Activated naive CD4-positive, alpha-beta T cell treated with anti-CD3 and anti-CD28 coated beads for 36 hours (primary cell): ENCODE measurements around the gene KLHL26. TPM values are rescaled to one million over a fixed set of nuclear protein-coding genes. Genes with fewer than 3 reads are reported as not detected.

ENCODE experiments used
- CTCF ChIA-PET: fragments of 350-600 bp; sonication (Branson Sonifier 250); formaldehyde crosslinking; loops from one replicate; lab custom pipeline; 2021; ENCODE audit warnings: antibody characterized with exemption; lab: Charles Lee
- DNase-seq: peaks from one replicate; pipeline ENCODE4 v3.0.0-alpha.2; 2020
- H3K27ac Mint-ChIP-seq: one replicate; pipeline ENCODE4 v1.8.0; 2021; ENCODE audit warnings: mild to moderate bottlenecking, mixed read lengths
- H3K27me3 Mint-ChIP-seq: one replicate; pipeline ENCODE4 v1.8.0; 2021; ENCODE audit warnings: low read depth, mixed read lengths
- H3K36me3 Mint-ChIP-seq: one replicate; pipeline ENCODE4 v1.8.0; 2021; ENCODE audit warnings: low read depth, mixed read lengths
- H3K4me1 Mint-ChIP-seq: one replicate; pipeline ENCODE4 v1.8.0; 2021; ENCODE audit warnings: low read depth, mixed read lengths
- H3K4me3 Mint-ChIP-seq: one replicate; pipeline ENCODE4 v1.8.0; 2021; ENCODE audit warnings: mild to moderate bottlenecking, moderate library complexity, mixed read lengths
- H3K9me3 Mint-ChIP-seq: one replicate; pipeline ENCODE4 v1.8.0; 2021; ENCODE audit warnings: mixed read lengths
- intact Hi-C: fragments of 100-400 bp; cut with micrococcal nuclease; formaldehyde crosslinking; loops from one replicate; pipeline ENCODE4 v1.15.1; 2023
- total RNA-seq, 2 experiments: library from RNA; stranded (reverse); gene quantifications; one replicate each; pipeline ENCODE4 v1.2.3, GENCODE V29; 2021

Gene KLHL26
- total RNA-seq, 2 experiments from 2014 or later: 8.9 to 12.0 TPM

GRCh38 chr19:18612051-18612771 is 24.6 kb upstream of the KLHL26 start:
- CTCF ChIA-PET: interaction anchor here (0.5 to 1.2 kb wide), 2 partner anchors 21 to 70 kb away, joined by 3 to 7 read pairs; no protein-coding TSS in a partner anchor
- H3K27ac Mint-ChIP-seq: no peak overlapping the region
- intact Hi-C loops: loop anchor here (10.0 kb wide), 1 partner anchor 173 kb away; no protein-coding TSS in a partner anchor

GRCh38 chr19:18612772-18613588 is 23.8 kb upstream of the KLHL26 start, which contains the start of gene TMEM59L:
TMEM59L (plus strand) TSS chr19:18612870; CDS start chr19:18612959, 89 bp downstream.
- Mint-ChIP-seq H3K36me3 (no peaks in the 10 kb centered on the region), H3K4me3 (peak within 1 kb of the TSS; percentile 61), H3K4me1 (peaks cover 17% of the 10 kb centered on the region), H3K9me3 (no peaks in the 10 kb centered on the region), H3K27ac (no peak within 1 kb of the TSS), H3K27me3 (peaks cover 62% of the 10 kb centered on the region)
- intact Hi-C loops: loop anchor here (10.0 kb wide), 1 partner anchor 172 kb away; no protein-coding TSS in a partner anchor
- DNase-seq: peak; percentile 56
- CTCF ChIA-PET: interaction anchor here (0.5 to 1.2 kb wide), 2 partner anchors 22 to 70 kb away, joined by 3 to 7 read pairs; no protein-coding TSS in a partner anchor

More at GRCh38 chr19:18612051-18612771, 24.6 kb upstream of the KLHL26 start:
- DNase-seq: no peak
- Mint-ChIP-seq H3K4me3 (peak overlapping the region; percentile 61), H3K9me3 (no peaks in the 10 kb centered on the region), H3K36me3 (no peaks in the 10 kb centered on the region), H3K27me3 (peaks cover 63% of the 10 kb centered on the region), H3K4me1 (peaks cover 17% of the 10 kb centered on the region)

GRCh38 chr19:18613589-18614234 is 23.1 kb upstream of the KLHL26 start:
- no peaks in the 10 kb centered on the region for H3K36me3 Mint-ChIP-seq
- intact Hi-C loops: loop anchor here (10.0 kb wide), 1 partner anchor 171 kb away; no protein-coding TSS in a partner anchor
- peaks cover 58% of the 10 kb centered on the region for H3K27me3 Mint-ChIP-seq
- no peak for DNase-seq
- H3K27ac Mint-ChIP-seq: no peak overlapping the region
- no peaks in the 10 kb centered on the region for H3K9me3 Mint-ChIP-seq
- CTCF ChIA-PET: no interaction called here
- H3K4me3 Mint-ChIP-seq: peak overlapping the region; percentile 36
- peaks cover 17% of the 10 kb centered on the region for H3K4me1 Mint-ChIP-seq

GRCh38 chr19:18616023-18616422 is 20.8 kb upstream of the KLHL26 start:
- Mint-ChIP-seq H3K36me3 (no peaks in the 10 kb centered on the region), H3K27ac (no peak overlapping the region), H3K9me3 (no peaks in the 10 kb centered on the region), H3K4me3 (no peak overlapping the region), H3K27me3 (peaks cover 37% of the 10 kb centered on the region), H3K4me1 (peaks cover 15% of the 10 kb centered on the region)
- no peak for DNase-seq
- intact Hi-C loops: loop anchor here (10.0 kb wide), 1 partner anchor 169 kb away; no protein-coding TSS in a partner anchor
- CTCF ChIA-PET: interaction anchor here (1.2 kb wide), 1 partner anchor 27 kb away, joined by 3 read pairs; the partner anchor contains the start of gene REX1BD

- H3K27me3 Mint-ChIP-seq: peaks cover 27% of the 10 kb centered on the region
- H3K4me1 Mint-ChIP-seq: peaks cover 5% of the 10 kb centered on the region
- no peaks in the 10 kb centered on the region for H3K36me3 Mint-ChIP-seq
- no peak for DNase-seq
- no peak overlapping the region for H3K27ac Mint-ChIP-seq
- intact Hi-C loops: loop anchor here (10.0 kb wide), 1 partner anchor 167 kb away; no protein-coding TSS in a partner anchor
- H3K9me3 Mint-ChIP-seq: no peaks in the 10 kb centered on the region
- no peak overlapping the region for H3K4me3 Mint-ChIP-seq
- CTCF ChIA-PET: no interaction called here
These were observed 19.3 kb upstream of the KLHL26 start for GRCh38 chr19:18617562-18617961.

GRCh38 chr19:18618236-18618635 is 18.6 kb upstream of the KLHL26 start:
- CTCF ChIA-PET: no interaction called here
- DNase-seq: no peak
- H3K4me3 Mint-ChIP-seq: no peak overlapping the region
- intact Hi-C loops: loop anchor here (10.0 kb wide), 1 partner anchor 167 kb away; no protein-coding TSS in a partner anchor
- H3K27ac Mint-ChIP-seq: no peak overlapping the region
- no peaks in the 10 kb centered on the region for H3K36me3 Mint-ChIP-seq
- peaks cover 4% of the 10 kb centered on the region for H3K4me1 Mint-ChIP-seq
- H3K27me3 Mint-ChIP-seq: peaks cover 24% of the 10 kb centered on the region
- no peaks in the 10 kb centered on the region for H3K9me3 Mint-ChIP-seq

- no peaks in the 10 kb centered on the region for H3K4me1 Mint-ChIP-seq
- intact Hi-C loops: no loop called here
- H3K36me3 Mint-ChIP-seq: no peaks in the 10 kb centered on the region
- DNase-seq: no peak
- H3K27me3 Mint-ChIP-seq: peaks cover 8% of the 10 kb centered on the region
- CTCF ChIA-PET: interaction anchor here (0.7 kb wide), 1 partner anchor 76 kb away, joined by 3 read pairs; no protein-coding TSS in a partner anchor
- H3K27ac Mint-ChIP-seq: no peak overlapping the region
- H3K4me3 Mint-ChIP-seq: no peak overlapping the region
- no peaks in the 10 kb centered on the region for H3K9me3 Mint-ChIP-seq
These were observed 16.5 kb upstream of the KLHL26 start for GRCh38 chr19:18620311-18620710.

- intact Hi-C loops: no loop called here
- no peaks in the 10 kb centered on the region for H3K36me3 Mint-ChIP-seq
- H3K9me3 Mint-ChIP-seq: no peaks in the 10 kb centered on the region
- no peaks in the 10 kb centered on the region for H3K4me1 Mint-ChIP-seq
- DNase-seq: no peak
- peaks cover 8% of the 10 kb centered on the region for H3K27me3 Mint-ChIP-seq
- H3K27ac Mint-ChIP-seq: no peak overlapping the region
- H3K4me3 Mint-ChIP-seq: no peak overlapping the region
- CTCF ChIA-PET: interaction anchor here (0.6 to 1.1 kb wide), 6 partner anchors 9 to 170 kb away, joined by 3 to 5 read pairs (median 4); no protein-coding TSS in a partner anchor
These were observed 15.9 kb upstream of the KLHL26 start for GRCh38 chr19:18620902-18621301.

- Mint-ChIP-seq H3K4me1 (no peaks in the 10 kb centered on the region), H3K36me3 (no peaks in the 10 kb centered on the region), H3K27ac (no peak overlapping the region), H3K9me3 (no peaks in the 10 kb centered on the region), H3K4me3 (no peak overlapping the region), H3K27me3 (no peaks in the 10 kb centered on the region)
- no peak for DNase-seq
- CTCF ChIA-PET: interaction anchor here (0.6 kb wide), 1 partner anchor 298 kb away, joined by 3 read pairs; no protein-coding TSS in a partner anchor
- intact Hi-C loops: no loop called here
These were observed 9.9 kb upstream of the KLHL26 start for GRCh38 chr19:18626906-18627305.

GRCh38 chr19:18629166-18630088 is 7.4 kb upstream of the KLHL26 start:
- Mint-ChIP-seq H3K36me3 (no peaks in the 10 kb centered on the region), H3K27me3 (no peaks in the 10 kb centered on the region), H3K4me1 (no peaks in the 10 kb centered on the region), H3K27ac (no peak overlapping the region), H3K9me3 (no peaks in the 10 kb centered on the region), H3K4me3 (no peak overlapping the region)
- CTCF ChIA-PET: interaction anchor here (1.1 to 1.5 kb wide), 2 partner anchors 8 to 179 kb away, joined by 4 to 5 read pairs; no protein-coding TSS in a partner anchor
- no peak for DNase-seq
- intact Hi-C loops: no loop called here

GRCh38 chr19:18633321-18633720 is 3.5 kb upstream of the KLHL26 start:
- no peaks in the 10 kb centered on the region for H3K36me3 Mint-ChIP-seq
- CTCF ChIA-PET: interaction anchor here (1.0 kb wide), 1 partner anchor 12 kb away, joined by 4 read pairs; no protein-coding TSS in a partner anchor
- intact Hi-C loops: no loop called here
- DNase-seq: no peak
- H3K27me3 Mint-ChIP-seq: no peaks in the 10 kb centered on the region
- H3K27ac Mint-ChIP-seq: no peak overlapping the region
- no peak overlapping the region for H3K4me3 Mint-ChIP-seq
- peaks cover 19% of the 10 kb centered on the region for H3K4me1 Mint-ChIP-seq
- no peaks in the 10 kb centered on the region for H3K9me3 Mint-ChIP-seq
